T-cell (primary cell): ENCODE measurements around the gene SMARCA4. TPM values are rescaled to one million over a fixed set of nuclear protein-coding genes. Genes with fewer than 3 reads are reported as not detected.

Source experiments
- ATAC-seq, 4 experiments: fragments of 200-7000 bp in 3 of 4; fragments of 150-1000 bp in 1 of 4; cut with Tn5 transposase; replicated peaks in 1 of 4; 1 replicate in 3 of 4; 2 replicates in 1 of 4; pipeline ENCODE4 v1.10.0; 2021; ENCODE audit warnings: moderate library complexity in 3 of 4, mild to moderate bottlenecking in 2 of 4, moderate number of reproducible peaks in 1 of 4
- CTCF ChIA-PET, 2 donors: fragments of 300-600 bp; sonication (Branson Sonifier 250); formaldehyde crosslinking; loops; one replicate each; lab custom pipeline; 2022; ENCODE audit warnings: antibody characterized with exemption in 2 of 2; lab: Charles Lee
- POLR2A ChIA-PET, 2 donors: fragments of 300-600 bp; sonication (Branson Sonifier 250); formaldehyde crosslinking; loops; one replicate each; lab custom pipeline; 2022; ENCODE audit warnings: antibody characterized with exemption in 2 of 2; lab: Charles Lee
- DNase-seq, 35 experiments: peaks; one replicate each; pipeline versions ENCODE4 v3.0.0 to v3.0.0-alpha.2; 2013 to 2023
- H3K27ac ChIP-seq: one replicate; pipeline ENCODE4 v1.5.1; 2013; ENCODE audit warnings: low read length
- H3K27me3 ChIP-seq, 2 experiments: replicated peaks in 1 of 2; 1 replicate in 1 of 2; 2 replicates in 1 of 2; pipeline versions ENCODE4 v1.6.1 to v1.7.0; 2013; ENCODE audit warnings: low read length in 1 of 2, mixed read lengths in 1 of 2; ENCODE audit not compliant: control insufficient read depth in 2 of 2, insufficient read depth in 2 of 2; ENCODE audit errors: extremely low read depth in 1 of 2
- H3K36me3 ChIP-seq, 2 donors: 1 replicate in 1 of 2; 2 replicates in 1 of 2; pipeline versions ENCODE4 v1.6.1 to v1.7.0; 2013; ENCODE audit warnings: low read length in 1 of 2; ENCODE audit not compliant: control insufficient read depth in 2 of 2, insufficient read depth in 1 of 2; ENCODE audit errors: extremely low read depth in 1 of 2
- H3K4me1 ChIP-seq, 2 experiments: 1 replicate in 1 of 2; 2 replicates in 1 of 2; pipeline versions ENCODE4 v1.6.1 to v1.7.0; 2013; ENCODE audit warnings: low read length in 2 of 2, mixed read lengths in 1 of 2; ENCODE audit not compliant: insufficient read depth in 2 of 2, control insufficient read depth in 1 of 2; ENCODE audit errors: extremely low read depth in 1 of 2
- H3K4me3 ChIP-seq, 2 donors: 1 replicate in 1 of 2; 2 replicates in 1 of 2; pipeline versions ENCODE4 v1.5.1 to v1.7.0; 2013; ENCODE audit warnings: mild to moderate bottlenecking in 2 of 2, low read length in 1 of 2, moderate library complexity in 1 of 2; ENCODE audit not compliant: control insufficient read depth in 1 of 2; ENCODE audit errors: extremely low read depth in 1 of 2
- H3K9me3 ChIP-seq: 2 replicates; pipeline ENCODE4 v1.7.0; 2013
- H3K27ac Mint-ChIP-seq, 2 donors: one replicate each; pipeline ENCODE4 v1.8.0; 2020 to 2021; ENCODE audit warnings: mild to moderate bottlenecking in 2 of 2, mixed read lengths in 2 of 2
- H3K27me3 Mint-ChIP-seq, 2 donors: one replicate each; pipeline ENCODE4 v1.8.0; 2021 to 2022; ENCODE audit warnings: mixed read lengths in 2 of 2
- H3K36me3 Mint-ChIP-seq: one replicate; pipeline ENCODE4 v1.8.0; 2021; ENCODE audit warnings: mixed read lengths
- H3K4me1 Mint-ChIP-seq, 3 donors: one replicate each; pipeline ENCODE4 v1.8.0; 2020 to 2022; ENCODE audit warnings: mixed read lengths in 3 of 3, mild to moderate bottlenecking in 1 of 3
- H3K4me3 Mint-ChIP-seq, 3 donors: one replicate each; pipeline ENCODE4 v1.8.0; 2020 to 2022; ENCODE audit warnings: mild to moderate bottlenecking in 3 of 3, mixed read lengths in 3 of 3, moderate library complexity in 3 of 3
- H3K9me3 Mint-ChIP-seq, 3 donors: one replicate each; pipeline ENCODE4 v1.8.0; 2020 to 2022; ENCODE audit warnings: mixed read lengths in 3 of 3
- WGBS: methylation state at CpG from one replicate; pipeline ENCODE4 v1.1.5; 2013; ENCODE audit warnings: missing lambda C conversion rate; ENCODE audit not compliant: insufficient coverage; 5-methylcytosine and 5-hydroxymethylcytosine counted together
- total RNA-seq, 35 experiments: library from RNA in 6 of 35; stranded (reverse) in 6 of 35; fragments of 120-200 nt in 1 of 35; gene quantifications; one replicate each; pipeline versions ENCODE4 v1.2.1 to v1.2.4 and lab custom pipeline; 2013 to 2026

Gene SMARCA4
- total RNA-seq, 5 donors from 2014 or later (not counting 1 experiment from before 2014, with no cell fraction given): 93.4 to 114 (median 109) TPM

- H3K27me3 ChIP-seq: no peaks in the 10 kb centered on the region
- no peak overlapping the region for H3K4me3 ChIP-seq
- CTCF ChIA-PET: interaction anchor here in 1 of 2 donors (0.7 kb wide), 1 partner anchor 64 kb away, joined by 3 read pairs; no protein-coding TSS in a partner anchor
- H3K36me3 ChIP-seq: peaks cover 0 to 5% of the 10 kb centered on the region in 2 donors
- H3K27ac ChIP-seq: no peak overlapping the region
- Mint-ChIP-seq H3K9me3 (no peaks in the 10 kb centered on the region), H3K27ac (no peak overlapping the region), H3K27me3 (no peaks in the 10 kb centered on the region), H3K4me3 (no peak overlapping the region), H3K4me1 (peaks cover 52 to 60% (median 54%) of the 10 kb centered on the region in 3 donors), H3K36me3 (peaks cover 3% of the 10 kb centered on the region)
- H3K9me3 ChIP-seq: no peaks in the 10 kb centered on the region
- WGBS: 97% methylated on average over 5 of the region's 8 CpGs
- ATAC-seq: no peak
- peaks cover 11 to 22% of the 10 kb centered on the region in 2 experiments for H3K4me1 ChIP-seq
- POLR2A ChIA-PET: no interaction called here
- DNase-seq: no peak
These were observed 10.4 kb downstream of the SMARCA4 start for GRCh38 chr19:10971107-10971726.

GRCh38 chr19:10975374-10976130 lies 14.7 kb downstream of the SMARCA4 start:
- CTCF ChIA-PET: no interaction called here
- Histone ChIP-seq H3K4me1 (peaks cover 12 to 28% of the 10 kb centered on the region in 2 experiments), H3K36me3 (peaks cover 0 to 5% of the 10 kb centered on the region in 2 donors), H3K9me3 (no peaks in the 10 kb centered on the region), H3K27me3 (no peaks in the 10 kb centered on the region), H3K27ac (no peak overlapping the region), H3K4me3 (no peak overlapping the region)
- Mint-ChIP-seq H3K4me3 (no peak overlapping the region), H3K27me3 (no peaks in the 10 kb centered on the region), H3K36me3 (peaks cover 3% of the 10 kb centered on the region), H3K4me1 (peaks cover 36 to 52% (median 46%) of the 10 kb centered on the region in 3 donors), H3K27ac (no peak overlapping the region), H3K9me3 (no peaks in the 10 kb centered on the region)
- ATAC-seq: no peak
- 97% methylated on average over 13 of the region's 19 CpGs for WGBS
- no peak for DNase-seq
- POLR2A ChIA-PET: no interaction called here

GRCh38 chr19:10976131-10976892 lies 15.5 kb downstream of the SMARCA4 start:
- H3K9me3 ChIP-seq: no peaks in the 10 kb centered on the region
- ChIA-PET CTCF (interaction anchor here (0.5 to 0.6 kb wide), 3 partner anchors 34 to 591 kb away, joined by 3 read pairs; no protein-coding TSS in a partner anchor), POLR2A (no interaction called here)
- Mint-ChIP-seq H3K4me3 (no peak overlapping the region), H3K27me3 (no peaks in the 10 kb centered on the region), H3K36me3 (peaks cover 3% of the 10 kb centered on the region), H3K9me3 (no peaks in the 10 kb centered on the region), H3K4me1 (peaks cover 34 to 47% (median 40%) of the 10 kb centered on the region in 3 donors), H3K27ac (peak overlapping the region in 1 of 2 donors; percentile 52)
- no peaks in the 10 kb centered on the region for H3K27me3 ChIP-seq
- WGBS: 96% methylated on average over 8 of the region's 19 CpGs
- H3K27ac ChIP-seq: no peak overlapping the region
- no peak overlapping the region for H3K4me3 ChIP-seq
- no peak for ATAC-seq
- no peak for DNase-seq
- H3K36me3 ChIP-seq: peaks cover 4 to 5% of the 10 kb centered on the region in 2 donors
- H3K4me1 ChIP-seq: peaks cover 12 to 28% of the 10 kb centered on the region in 2 experiments

GRCh38 chr19:10977742-10978092 lies 16.9 kb downstream of the SMARCA4 start:
- Histone ChIP-seq H3K27me3 (no peaks in the 10 kb centered on the region), H3K4me3 (no peak overlapping the region), H3K36me3 (peaks cover 4 to 5% of the 10 kb centered on the region in 2 donors), H3K9me3 (no peaks in the 10 kb centered on the region), H3K4me1 (peaks cover 12 to 28% of the 10 kb centered on the region in 2 experiments), H3K27ac (no peak overlapping the region)
- H3K36me3 Mint-ChIP-seq: peaks cover 3% of the 10 kb centered on the region
- CTCF ChIA-PET: no interaction called here
- WGBS: 35% methylated on average over 4 of the region's 5 CpGs
- H3K9me3 Mint-ChIP-seq: no peaks in the 10 kb centered on the region
- H3K4me3 Mint-ChIP-seq: peak overlapping the region in 1 of 3 donors; percentile 15
- POLR2A ChIA-PET: no interaction called here
- peaks cover 29 to 43% (median 39%) of the 10 kb centered on the region in 3 donors for H3K4me1 Mint-ChIP-seq
- ATAC-seq (no peak), DNase-seq (no peak)
- H3K27ac Mint-ChIP-seq: peak overlapping the region in 1 of 2 donors; percentile 32
- no peaks in the 10 kb centered on the region for H3K27me3 Mint-ChIP-seq

- ChIA-PET CTCF (interaction anchor here (0.6 to 0.7 kb wide), 3 partner anchors 13 to 42 kb away, joined by 4 read pairs; no protein-coding TSS in a partner anchor), POLR2A (interaction anchor here in 1 of 2 donors (0.6 kb wide), 1 partner anchor 18 kb away, joined by 3 read pairs; no protein-coding TSS in a partner anchor)
- ATAC-seq: peak; percentile 48 to 78 (median 58)
- Histone ChIP-seq H3K4me3 (no peak overlapping the region), H3K27ac (no peak overlapping the region), H3K9me3 (no peaks in the 10 kb centered on the region), H3K4me1 (peaks cover 5 to 25% of the 10 kb centered on the region in 2 experiments), H3K27me3 (no peaks in the 10 kb centered on the region), H3K36me3 (peaks cover 8 to 11% of the 10 kb centered on the region in 2 donors)
- peaks cover 17 to 29% (median 28%) of the 10 kb centered on the region in 3 donors for H3K4me1 Mint-ChIP-seq
- H3K4me3 Mint-ChIP-seq: peak overlapping the region; percentile 25 to 34 (median 27)
- 78% methylated on average over 14 of the region's 15 CpGs for WGBS
- peak overlapping the region in 1 of 2 donors; percentile 23 for H3K27ac Mint-ChIP-seq
- H3K9me3 Mint-ChIP-seq: no peaks in the 10 kb centered on the region
- peaks cover 4% of the 10 kb centered on the region for H3K36me3 Mint-ChIP-seq
- no peaks in the 10 kb centered on the region for H3K27me3 Mint-ChIP-seq
- peak in 10 of 35 experiments; percentile 7 to 39 (median 13) for DNase-seq
These were observed 19.1 kb downstream of the SMARCA4 start for GRCh38 chr19:10979951-10980381.
